UCSD-AML1 (cell line): Measurements from ENCODE around the gene PLSCR3.

Source experiments
- DNase-seq: peaks from one replicate; lab custom pipeline; 2025; ENCODE audit not compliant: unreplicated experiment; lab: John Stamatoyannopoulos, UW

PLSCR3 gene

GRCh38 chr17:7351665-7352502, 42.4 kb downstream of the PLSCR3 start, which contains the start of gene KCTD11:
KCTD11 (plus strand) TSS chr17:7352162.
- no peak for DNase-seq

GRCh38 chr17:7348478-7349242, 45.7 kb downstream of the PLSCR3 start:
- no peak for DNase-seq

DNA sequence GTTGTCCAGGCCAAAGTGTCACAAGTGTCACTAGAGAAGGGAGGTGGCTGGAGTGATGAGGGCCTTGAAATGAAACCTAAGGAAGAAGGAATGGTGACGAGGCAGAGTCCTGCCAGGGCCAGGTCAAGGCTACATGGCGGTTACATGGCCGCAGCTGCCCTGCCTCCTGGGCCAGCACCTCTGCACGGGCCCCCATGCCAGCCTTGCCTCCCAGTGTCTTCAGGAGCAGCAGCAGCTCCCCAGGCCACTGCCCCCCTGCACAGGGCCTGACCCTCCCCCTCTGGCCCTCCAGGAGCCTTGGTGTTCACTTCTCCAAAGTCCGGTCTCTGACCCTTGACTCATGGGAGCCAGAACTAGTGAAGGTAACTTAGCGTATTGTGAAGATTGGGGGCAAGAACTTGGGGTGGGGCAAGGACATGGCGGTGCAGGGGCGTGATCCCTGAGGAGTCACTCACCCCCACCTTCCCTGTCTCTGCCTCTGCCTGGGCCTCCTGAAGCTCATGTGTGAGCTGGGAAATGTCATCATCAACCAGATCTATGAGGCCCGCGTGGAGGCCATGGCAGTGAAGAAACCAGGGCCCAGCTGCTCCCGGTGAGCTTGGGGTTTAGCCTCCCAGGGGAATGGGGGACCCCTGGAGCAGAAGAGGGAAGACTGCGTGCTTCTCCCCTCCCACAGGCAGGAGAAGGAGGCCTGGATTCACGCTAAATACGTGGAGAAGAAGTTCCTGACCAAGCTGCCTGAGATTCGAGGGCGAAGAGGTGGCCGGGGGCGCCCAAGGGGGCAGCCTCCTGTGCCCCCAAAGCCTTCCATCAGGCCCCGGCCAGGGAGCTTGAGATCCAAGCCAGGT, 46.5 kb downstream of the PLSCR3 start:
- no peak for DNase-seq

- DNase-seq, result no peak
Measured at GRCh38 chr17:7346761-7347614, 47.3 kb downstream of the PLSCR3 start.

DNA sequence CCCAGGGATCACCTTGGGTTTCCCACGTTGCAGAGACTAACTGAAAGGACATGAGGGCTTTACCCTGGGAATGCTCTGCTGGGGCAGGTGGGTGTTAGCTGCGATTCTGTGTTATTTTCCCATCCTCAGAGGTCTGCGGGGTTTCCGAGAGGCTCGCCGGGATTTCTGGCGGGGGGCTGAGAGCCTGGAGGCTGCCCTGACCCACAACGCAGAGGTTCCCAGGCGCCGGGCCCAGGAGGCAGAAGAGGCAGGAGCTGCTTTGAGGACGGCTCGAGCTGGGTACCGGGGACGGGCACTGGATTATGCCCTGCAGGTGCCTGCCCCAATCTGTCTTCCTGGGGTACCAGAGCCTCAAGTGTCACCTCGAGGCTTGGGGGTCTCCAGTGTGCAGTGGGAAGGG, 51.1 kb downstream of the PLSCR3 start:
- no peak for DNase-seq

DNA sequence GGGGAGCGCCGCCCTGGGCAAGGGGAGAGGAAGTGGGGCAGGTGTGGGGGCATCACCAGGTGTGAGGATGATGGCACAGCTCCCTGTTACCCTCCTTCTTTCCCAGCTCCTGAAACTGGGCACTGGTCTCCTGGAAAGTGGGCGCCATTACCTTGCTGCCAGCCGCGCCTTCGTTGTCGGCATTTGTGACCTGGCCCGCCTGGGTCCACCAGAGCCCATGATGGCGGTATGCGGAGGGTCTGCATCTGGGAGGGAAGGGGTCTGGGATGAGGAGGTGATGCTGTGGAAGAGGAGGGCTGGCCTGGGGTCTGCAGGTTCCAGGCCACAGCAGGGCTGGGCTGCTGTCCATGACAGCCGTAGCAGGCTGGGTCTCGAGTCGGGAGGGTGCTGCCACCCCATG, 52.5 kb downstream of the PLSCR3 start:
- DNase-seq, result no peak

GRCh38 chr17:7340179-7340578, 54.1 kb downstream of the PLSCR3 start:
- no peak for DNase-seq
